GM12872 (cell line): ENCODE results near the gene ACKR2.

ENCODE experiments used
- CTCF ChIP-seq: IDR thresholded peaks from 3 replicates; pipeline ENCODE4 v1.5.1; 2011; ENCODE audit warnings: low read depth, mild to moderate bottlenecking, low read length, moderate library complexity; ENCODE audit not compliant: insufficient read depth

The ACKR2 gene

GRCh38 chr3:42849017-42849416 is 39.8 kb downstream of the ACKR2 start:
- TF ChIP-seq CTCF = no peak

GRCh38 chr3:42850263-42850662 is 41.0 kb downstream of the ACKR2 start:
- no peak for TF ChIP-seq CTCF

GRCh38 chr3:42851228-42851834 is 42.1 kb downstream of the ACKR2 start:
- no peak for TF ChIP-seq CTCF

GRCh38 chr3:42852441-42852840 is 43.2 kb downstream of the ACKR2 start:
- TF ChIP-seq CTCF = no peak

GRCh38 chr3:42853056-42853455 is 43.8 kb downstream of the ACKR2 start:
- TF ChIP-seq CTCF = no peak

- TF ChIP-seq CTCF = no peak
Observed at GRCh38 chr3:42853739-42854302, 44.6 kb downstream of the ACKR2 start.

GRCh38 chr3:42855219-42855546 is 45.9 kb downstream of the ACKR2 start:
- TF ChIP-seq CTCF = no peak
